HuH-7 (cell line): ENCODE results near the gene OSBP.

Source experiments
- DNase-seq: peaks from one replicate; pipeline ENCODE4 v3.0.0; 2011; ENCODE audit warnings: low spot score

Gene OSBP

DNA sequence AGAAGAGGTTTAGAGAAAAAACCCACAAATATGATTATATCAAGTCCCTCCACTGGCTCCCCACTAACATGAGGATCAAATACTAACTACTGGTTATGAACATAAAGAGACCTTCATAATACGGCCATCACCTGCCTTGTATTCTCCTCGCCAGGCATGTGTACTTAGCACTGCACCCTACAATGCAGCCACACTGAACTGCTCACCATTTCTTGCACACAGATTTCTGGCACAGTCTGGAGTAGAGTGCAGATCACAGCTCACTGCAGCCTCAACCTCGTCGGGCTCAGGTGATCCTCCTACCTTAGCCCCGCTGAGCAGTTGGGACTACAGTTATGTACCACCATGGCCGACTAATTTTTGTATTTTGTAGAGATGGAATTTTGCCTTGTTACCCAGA is 13.1 kb downstream of the OSBP start:
- DNase-seq, result no peak

DNA sequence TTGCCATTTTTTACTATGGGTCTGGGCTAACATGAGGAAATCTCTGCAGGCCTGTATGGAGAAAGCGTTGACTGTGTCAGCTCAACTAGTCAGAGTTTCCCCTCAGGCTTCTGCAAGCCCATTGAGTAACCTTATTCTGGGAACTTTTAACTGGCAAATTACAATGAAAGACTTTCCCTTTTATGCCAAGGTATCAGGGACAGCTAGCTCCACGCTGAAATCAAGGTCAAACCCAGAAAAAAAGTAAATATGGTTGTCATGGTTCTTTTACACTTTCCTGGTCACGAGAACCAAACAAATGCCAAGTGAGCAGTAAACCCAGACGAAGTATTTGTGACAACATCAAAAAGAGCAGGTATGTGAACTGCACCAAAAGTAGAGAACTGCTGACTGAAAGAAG is 13.8 kb downstream of the OSBP start:
- DNase-seq, result no peak

DNA sequence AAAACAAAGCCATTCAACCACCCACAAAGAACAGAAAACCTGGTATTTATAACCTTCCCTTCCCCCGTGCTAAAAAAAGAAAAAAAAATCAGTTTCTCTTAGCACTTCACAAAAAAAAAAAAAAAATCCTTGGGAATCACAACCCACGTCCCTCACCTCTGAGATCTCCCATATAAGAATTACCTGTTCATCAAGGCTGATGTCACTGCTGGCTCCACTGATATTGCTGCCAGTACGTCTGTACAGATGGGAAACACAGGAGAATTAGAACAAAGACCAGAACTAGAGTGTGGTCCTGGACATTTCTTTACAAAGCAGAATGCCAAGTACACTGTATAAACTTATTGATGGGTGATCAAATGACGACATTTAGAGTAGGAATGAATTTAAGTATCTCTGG is 14.9 kb downstream of the OSBP start:
- DNase-seq, result no peak

DNA sequence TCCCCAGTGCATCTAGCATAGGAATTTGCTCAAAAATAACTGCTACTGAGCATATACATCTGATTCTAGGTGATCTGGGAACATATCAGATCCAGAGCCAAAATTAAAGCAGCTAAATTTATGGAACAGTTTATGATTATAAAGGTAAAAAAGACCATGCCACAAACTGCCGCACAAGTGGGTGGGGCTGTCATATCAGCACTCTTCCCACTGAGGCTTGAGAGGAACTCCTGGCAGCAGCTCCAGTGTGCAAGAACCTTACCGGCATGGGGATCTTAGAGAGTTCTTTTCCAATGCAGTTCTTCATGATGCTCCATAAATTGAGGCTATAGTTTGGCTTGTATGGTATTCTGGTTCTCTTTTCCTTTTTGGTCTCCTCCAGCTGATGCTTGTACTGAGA is 15.3 kb downstream of the OSBP start:
- DNase-seq, result no peak

DNA sequence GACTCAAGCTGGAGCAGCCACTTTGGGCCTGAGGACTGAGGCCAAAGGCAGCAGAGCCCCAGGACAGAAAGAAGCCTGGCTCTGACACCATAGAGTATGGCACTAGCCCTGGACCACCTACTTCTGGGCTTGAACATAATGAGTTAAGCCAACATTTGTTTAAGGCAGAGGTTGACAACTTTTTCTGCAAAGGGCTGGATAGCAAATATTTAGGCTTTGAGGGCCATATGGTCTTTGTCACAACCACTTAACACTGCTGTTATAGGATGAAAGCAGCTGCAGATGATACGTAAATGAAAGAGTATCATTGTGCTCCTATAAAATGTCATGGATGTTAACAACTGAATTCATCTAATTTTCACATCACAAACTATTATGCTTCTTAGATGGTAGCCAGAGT is 16.6 kb downstream of the OSBP start:
- no peak for DNase-seq

DNA sequence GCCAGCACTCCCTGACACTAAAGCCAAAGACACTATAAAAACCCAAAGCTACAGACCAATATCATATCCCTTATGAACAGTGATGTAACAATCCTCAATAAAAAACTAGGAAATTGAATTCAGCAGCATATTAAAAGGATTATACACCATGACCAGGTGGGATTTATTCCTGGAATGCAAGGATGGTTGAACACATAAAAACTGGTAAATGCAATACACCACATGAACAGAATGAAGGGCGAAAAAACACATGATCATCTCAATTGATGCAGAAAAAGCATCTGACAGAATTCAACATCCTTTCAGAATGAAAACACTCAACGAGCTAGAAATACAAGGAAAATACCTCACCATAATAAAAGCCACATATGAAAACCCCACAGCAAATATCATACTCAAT is 31.3 kb downstream of the OSBP start:
- no peak for DNase-seq

DNA sequence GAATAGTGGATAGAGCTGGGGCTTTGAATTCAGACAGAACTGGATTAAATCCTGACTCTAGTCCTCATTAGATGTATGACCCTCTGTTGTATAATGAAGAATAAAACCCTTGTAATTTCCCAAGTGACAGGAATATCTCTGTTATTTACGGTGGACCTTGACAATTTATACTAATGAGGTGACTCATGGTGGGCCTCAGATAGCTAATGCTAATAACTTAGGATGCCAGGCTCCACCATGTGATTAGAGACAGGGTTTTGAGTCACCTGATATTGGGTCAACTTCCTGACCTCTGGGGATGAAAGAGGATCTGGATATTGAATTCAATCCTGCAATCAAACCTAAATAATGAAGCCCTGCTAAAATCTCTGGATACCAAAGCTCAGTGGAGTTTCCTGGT is 33.6 kb downstream of the OSBP start:
- no peak for DNase-seq

DNA sequence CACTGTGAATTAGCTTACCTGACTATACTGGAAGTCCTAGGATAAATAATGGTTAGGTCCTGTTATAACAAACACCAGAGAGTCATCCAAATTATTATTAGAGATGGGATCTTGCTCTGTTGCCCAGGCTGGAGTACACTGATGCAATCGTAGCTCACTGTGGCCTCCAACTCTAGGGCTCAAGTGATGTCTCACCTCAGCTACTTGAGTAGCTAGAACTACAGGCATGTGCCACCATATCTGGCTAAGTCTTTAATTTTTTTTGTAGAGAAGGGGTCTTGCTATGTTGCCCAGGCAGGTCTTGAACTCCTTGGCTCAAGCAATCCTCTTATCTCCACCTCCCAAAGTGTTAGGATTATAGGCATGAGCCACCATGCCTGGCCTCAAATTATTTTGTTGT is 37.2 kb downstream of the OSBP start:
- no peak for DNase-seq

DNA sequence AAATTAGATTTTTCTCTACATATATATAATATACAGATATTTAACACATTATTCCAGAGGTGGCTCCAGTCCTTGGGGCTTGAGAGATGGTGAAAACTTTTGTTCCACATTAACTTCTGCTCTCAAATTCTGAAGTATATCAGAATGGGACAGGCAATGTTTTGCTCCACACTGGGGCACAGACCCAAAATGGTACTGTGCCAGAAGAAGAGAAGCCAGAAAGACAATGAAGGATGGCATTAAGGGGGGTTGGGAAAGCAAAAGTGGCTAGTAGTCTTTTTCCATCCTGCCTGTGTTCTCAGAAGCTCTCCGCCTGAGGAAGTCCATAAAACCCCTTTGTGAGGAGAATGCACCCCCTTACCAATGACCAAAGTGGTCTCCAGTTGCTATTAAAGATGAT is 40.1 kb downstream of the OSBP start:
- DNase-seq, result no peak

DNA sequence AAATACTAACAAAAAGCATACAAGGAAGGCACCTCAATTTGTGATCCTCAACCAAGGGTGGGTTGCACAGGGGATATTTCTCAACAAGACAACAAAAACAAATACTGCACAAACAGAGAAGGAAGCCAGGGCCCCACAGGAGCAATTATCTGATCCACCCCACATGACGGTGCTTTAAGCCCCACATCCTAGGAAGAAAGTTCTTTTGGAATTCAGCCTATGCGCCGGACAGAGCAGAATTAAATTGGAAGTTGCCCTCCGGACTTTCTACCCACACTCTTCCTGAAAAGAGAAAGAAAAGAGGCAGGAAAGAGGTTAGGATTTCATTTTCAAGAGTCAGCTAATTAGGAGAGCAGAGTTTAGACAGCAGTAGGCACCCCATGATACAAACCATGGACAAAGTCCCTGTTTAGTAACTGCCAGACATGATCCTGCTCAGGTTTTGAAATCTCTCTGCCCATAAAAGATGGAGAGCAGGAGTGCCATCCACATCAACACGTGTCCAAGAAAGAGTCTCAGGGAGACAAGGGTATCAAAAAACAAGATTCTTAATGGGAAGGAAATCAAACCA is 40.6 kb downstream of the OSBP start:
- DNase-seq, result no peak

DNA sequence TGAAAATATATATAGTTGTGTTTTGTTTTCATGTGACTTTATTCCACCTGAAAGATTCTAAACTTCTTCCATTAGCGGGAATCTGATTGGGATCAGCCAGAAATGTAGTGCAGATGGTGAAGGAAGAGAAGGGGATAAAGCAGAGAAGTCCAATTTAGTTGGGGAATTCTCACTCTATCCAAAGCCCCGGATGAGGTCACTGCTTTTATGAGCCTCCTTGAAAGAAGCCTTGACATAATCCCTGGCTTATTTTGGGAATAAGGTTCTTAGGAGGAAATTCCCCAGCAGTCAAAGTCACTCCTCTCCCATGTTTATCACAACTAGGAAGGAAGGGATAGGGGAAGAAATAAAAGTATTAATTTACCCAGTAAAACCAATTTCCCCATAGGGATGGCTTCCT is 41.1 kb downstream of the OSBP start:
- no peak for DNase-seq

DNA sequence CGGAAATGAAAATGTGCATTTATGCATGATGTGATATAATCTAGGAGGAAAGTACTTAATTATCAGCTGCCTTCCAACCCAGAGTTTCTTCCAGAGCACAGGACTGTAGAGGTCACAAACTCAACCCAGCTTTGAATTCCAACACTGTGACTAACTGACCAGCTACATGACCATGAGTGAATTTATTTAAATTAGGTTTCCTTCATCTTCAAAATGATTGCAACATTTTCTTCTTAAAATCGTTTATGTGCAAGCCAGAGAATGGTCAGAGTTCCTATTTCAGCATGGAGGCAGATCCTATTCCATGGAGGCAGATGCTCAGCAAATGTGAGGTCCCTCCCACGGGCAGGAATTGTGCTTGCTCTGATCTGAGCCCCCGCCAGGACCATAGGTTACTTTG is 42.4 kb downstream of the OSBP start:
- no peak for DNase-seq

DNA sequence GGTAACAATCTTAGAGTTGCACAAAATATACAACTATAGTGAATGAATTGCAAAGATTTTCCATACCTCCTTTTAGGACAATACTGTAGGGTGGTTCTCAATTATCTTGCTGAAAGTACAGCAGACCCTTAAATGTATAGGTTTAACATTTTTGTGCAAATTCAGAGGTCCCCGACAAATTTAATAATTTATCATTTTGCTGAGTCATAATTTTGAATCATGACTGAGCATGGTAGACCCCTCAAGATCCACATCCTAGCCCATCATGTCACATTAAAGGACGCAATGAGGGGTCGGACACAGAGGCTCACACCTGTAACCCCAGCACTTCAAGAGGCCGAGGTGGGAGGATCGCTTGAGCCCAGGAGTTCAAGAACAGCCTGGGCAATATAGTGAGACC is 43.5 kb downstream of the OSBP start:
- DNase-seq, result no peak

DNA sequence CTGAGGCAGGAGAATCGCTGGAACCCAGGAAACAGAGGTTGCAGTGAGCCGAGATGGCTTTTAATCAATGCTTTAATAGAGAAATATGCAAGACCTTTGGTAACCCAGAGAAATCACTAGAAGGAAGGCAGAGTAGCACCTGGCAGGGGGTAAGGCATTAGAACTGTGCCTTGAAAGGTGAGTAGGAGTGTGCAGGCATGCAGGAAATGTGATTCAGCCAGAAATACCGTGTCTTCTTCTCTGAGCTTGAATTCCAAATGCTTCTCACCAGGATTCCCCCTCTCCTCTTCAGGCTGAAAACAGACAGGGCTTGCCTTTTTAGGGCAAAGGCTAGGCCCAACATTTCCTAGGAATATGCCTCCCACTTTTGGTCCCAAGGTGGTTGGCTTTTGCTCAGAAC is 53.3 kb downstream of the OSBP start:
- DNase-seq, result peak; percentile 9

DNA sequence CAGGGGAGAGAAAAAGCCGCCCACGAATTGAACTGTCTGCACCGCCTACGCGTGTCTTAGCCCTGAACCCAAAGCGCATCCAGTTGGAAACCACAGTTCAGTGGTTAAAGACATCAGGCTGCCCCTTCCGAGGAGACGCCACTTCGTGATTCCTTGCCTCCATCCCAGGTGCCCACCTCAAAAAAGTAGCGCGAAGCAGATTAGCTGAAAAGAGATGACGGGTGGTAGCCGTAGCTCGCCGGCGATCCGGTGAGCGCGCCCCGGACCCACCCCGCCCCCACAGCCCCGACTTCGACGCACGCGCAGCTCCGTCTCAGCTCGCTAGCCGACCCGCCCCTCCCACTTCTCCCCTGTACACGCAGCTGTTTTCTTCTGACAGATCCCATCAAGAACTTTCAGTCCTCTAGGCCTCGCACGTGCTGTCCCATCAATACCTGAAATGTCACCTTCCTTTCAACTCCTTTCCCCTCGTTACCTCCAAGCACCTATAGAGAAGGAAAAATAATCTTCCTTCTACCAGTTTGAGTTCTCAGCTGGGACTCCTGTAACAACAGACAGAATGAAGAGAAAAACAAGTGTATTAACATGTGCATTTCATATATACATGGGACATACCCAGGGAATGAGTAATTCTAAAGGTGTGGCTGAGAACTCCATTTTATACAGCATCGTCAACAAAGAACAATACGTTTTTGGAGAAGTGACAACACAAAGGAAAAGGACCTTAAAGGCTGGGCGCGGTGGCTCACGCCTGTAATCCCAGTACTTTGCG is 54.7 kb downstream of the OSBP start:
- DNase-seq, result peak; percentile 100

DNA sequence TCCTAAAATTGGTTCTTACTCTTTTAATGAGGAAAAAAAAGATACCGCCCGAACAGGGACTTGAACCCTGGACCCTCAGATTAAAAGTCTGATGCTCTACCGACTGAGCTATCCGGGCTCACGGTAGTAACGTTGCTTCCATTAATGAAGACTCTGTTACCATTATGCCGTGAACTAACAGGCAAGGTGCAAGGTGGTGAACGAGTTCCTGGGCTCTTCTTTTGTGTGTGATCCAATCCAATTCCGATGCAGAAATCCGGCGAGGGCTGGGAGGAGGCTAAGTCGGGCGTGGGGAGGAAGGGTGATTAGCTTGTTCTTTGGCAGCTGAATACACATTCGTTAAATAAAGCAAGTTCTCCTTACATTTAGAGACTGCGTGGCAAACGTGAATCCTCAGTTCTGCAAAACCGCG is 55.3 kb downstream of the OSBP start:
- peak; percentile 80 for DNase-seq

DNA sequence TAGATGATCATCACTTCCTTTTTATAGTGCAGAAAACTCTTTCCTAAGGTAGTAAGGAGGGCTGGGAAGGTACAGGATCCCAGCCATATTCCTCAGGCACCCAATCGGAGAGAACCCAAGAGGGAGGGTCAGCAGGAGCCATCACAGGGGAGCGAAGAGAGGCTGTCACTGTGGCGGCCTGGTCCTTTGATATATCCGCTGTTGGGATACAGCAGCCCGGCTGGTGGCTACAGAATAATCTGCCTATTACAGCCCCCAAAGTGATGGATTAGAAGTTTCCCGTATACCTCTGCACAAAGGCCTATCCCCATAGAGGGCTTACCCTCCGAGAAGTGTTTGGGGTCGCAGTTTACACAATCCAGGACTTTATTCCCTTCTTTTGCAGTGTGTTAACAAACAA is 55.7 kb downstream of the OSBP start:
- DNase-seq, result peak; percentile 86

DNA sequence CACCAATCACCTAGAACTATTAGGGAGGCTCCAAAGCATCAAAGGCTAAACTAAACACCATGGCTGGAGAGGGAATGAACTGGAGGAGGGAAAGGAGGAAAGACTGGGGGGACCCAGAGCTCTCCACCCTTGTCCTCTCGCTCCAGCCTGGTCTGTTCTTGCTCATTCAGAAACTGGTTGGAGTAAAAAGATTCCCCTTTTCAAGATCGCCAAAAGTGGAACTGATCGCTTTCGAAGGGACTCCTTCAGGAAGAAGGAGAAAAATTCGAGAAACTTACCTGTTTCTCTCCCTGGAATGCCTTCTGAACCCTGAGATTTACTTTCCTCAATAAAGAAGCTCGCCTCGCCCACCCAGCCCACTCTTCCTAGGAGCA is 57.3 kb downstream of the OSBP start:
- DNase-seq, result no peak

DNA sequence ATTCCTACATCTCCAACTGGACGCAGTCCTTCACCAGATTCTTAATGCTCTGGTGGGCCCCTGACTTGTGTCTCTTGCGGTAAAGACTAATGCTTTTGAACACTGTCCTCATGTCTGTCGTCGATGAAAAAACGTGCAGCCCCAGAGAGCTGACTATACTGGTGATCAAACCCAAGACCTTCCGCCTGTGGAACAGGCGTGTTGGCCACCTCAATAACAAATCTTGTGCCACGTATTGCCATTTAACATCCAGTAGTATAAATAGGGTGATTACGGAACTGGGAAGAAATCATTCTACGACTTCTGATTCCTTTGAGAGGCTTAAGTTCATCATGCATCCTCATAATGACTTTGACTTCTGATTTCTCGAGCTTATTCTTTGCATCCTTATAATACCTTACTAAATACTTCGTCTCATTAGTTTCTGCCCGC is 58.6 kb downstream of the OSBP start:
- DNase-seq, result no peak

DNA sequence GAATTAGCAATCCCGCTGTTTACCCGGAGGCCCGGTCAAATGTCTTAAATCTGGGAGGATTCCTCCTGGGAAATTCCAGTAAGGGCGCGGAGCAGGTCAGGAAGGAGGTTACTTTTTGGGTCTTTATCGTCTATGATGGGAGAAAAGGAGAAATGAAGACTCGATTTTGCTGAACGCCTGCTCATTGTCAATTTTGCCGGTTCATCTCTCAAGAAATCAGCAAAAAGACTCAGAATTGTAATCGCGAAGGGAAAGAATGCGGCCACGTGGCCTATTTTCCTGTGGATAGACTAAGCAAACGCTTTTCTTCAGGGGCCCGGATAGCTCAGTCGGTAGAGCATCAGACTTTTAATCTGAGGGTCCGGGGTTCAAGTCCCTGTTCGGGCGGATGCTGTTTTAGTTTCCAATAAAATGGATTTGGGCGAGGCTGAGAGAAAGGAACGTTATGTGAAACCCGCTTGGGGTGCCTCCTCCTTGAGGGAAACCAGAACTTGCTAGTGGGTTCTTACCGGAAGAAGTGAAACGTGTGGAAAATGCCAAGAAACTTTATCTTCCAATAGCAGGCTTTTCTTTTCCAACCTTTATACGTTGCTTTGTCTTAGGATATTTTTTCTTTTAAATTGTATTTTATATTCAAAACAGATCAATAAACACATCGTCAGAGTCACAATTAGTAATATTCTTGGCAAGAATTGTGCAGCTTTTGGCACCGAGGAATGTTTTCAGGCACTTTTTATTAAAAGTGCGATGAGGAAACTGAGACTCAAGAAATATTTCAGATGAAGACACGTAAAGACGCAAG is 59.3 kb downstream of the OSBP start:
- DNase-seq, result peak; percentile 74

DNA sequence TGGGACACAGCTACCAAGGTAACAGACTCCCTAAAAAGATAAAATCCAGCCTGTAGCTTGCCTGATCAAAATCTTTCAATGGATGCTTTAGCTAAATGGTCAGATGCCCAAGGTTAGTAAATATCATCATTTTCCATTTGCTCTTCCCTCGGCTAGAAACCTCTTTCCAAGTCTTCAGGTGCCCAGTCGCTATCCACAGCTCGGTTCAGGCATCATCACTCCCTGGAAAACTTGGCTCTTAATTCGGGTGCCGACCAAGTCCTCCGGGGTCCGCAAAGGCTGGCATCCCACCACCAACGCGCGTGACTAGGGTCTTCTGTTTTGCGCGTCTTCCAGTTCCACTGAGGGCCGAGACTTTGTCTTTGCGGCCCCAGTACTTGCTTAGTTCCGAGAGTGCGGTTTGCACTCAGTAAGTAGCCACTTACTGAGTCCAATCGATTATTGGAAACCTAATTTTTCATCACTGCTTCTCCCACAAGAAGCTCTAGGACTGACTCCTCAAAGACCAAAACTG is 59.9 kb downstream of the OSBP start:
- no peak for DNase-seq

DNA sequence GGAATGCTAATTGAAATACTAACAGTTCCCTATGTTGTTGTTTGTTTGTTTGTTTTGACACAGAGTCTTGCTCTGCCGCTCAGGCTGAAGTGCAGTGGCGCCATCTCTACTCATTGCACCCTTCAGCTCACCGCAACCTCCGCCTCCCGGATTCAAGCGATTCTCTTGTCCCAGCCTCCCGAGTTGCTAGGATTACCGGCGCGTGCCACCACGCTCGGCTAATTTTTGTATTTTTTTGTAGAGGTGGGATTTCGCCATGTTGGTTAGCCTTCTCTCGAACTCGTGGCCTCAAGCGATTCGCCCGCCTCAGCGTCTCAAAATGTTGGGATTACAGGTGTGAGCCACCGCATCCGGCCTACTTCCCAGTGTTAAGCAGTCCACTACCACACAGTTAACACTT is 62.3 kb downstream of the OSBP start:
- no peak for DNase-seq

DNA sequence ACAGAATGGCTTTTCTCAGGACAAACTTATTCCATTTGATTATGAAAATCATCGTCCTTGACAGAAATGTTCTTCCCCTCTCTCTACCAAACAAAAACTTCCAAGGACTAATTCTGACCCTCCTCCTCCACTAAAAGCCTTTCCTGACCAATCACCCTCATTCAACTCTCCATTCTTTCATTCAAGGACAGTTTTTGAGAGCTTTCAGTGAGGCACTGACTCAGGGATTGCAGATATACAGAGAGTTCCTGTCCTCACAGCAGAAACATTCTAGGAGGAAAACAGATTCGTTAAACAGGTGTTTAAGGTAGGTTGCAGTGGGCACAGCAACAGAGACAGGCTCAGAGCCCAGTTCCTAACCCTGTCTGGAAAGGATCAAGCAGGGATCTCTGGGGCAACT is 62.7 kb downstream of the OSBP start:
- no peak for DNase-seq
